Loucy (cell line): Measurements from ENCODE around the gene ZNF266.

Experiments
- EZH2phosphoT487 ChIP-seq: fragments of 200-600 bp; IDR thresholded peaks from 2 replicates; pipeline ENCODE4 v1.6.1; 2018; ENCODE audit warnings: antibody characterized with exemption, mild to moderate bottlenecking, moderate library complexity, borderline replicate concordance
- TF ChIP-seq, protein P1 (sequence below): fragments of 200-600 bp; sonication (generic); conservative IDR thresholded peaks from 2 replicates; pipeline ENCODE4 v1.5.1; 2014; ENCODE audit warnings: mild to moderate bottlenecking, antibody characterized with exemption, low read length

DNA sequence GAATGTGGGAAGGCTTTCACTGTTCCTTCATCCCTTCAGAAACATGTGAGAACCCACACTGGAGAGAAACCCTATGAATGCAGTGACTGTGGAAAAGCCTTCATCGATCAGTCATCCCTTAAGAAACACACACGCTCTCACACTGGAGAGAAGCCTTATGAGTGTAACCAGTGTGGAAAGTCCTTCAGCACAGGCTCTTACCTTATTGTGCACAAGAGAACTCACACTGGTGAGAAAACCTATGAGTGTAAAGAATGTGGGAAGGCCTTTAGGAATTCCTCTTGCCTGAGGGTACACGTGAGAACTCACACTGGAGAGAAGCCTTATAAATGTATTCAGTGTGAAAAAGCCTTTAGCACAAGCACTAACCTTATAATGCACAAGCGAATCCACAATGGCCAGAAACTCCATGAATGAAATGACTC is 54.0 kb downstream of the ZNF266 start:
- TF ChIP-seq, protein P1, sequence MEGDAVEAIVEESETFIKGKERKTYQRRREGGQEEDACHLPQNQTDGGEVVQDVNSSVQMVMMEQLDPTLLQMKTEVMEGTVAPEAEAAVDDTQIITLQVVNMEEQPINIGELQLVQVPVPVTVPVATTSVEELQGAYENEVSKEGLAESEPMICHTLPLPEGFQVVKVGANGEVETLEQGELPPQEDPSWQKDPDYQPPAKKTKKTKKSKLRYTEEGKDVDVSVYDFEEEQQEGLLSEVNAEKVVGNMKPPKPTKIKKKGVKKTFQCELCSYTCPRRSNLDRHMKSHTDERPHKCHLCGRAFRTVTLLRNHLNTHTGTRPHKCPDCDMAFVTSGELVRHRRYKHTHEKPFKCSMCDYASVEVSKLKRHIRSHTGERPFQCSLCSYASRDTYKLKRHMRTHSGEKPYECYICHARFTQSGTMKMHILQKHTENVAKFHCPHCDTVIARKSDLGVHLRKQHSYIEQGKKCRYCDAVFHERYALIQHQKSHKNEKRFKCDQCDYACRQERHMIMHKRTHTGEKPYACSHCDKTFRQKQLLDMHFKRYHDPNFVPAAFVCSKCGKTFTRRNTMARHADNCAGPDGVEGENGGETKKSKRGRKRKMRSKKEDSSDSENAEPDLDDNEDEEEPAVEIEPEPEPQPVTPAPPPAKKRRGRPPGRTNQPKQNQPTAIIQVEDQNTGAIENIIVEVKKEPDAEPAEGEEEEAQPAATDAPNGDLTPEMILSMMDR: no peak
- TF ChIP-seq EZH2phosphoT487: no peak
